DOHH2 (cell line): Measurements from ENCODE around the gene GMEB1.

ENCODE experiments used
- H3F3A ChIP-seq: fragments of 200-600 bp; sonication (generic), shearing (Covaris generic); 2 replicates; pipeline ENCODE4 v1.6.0; 2016; ENCODE audit warnings: antibody characterized with exemption, mild to moderate bottlenecking; ENCODE audit not compliant: control insufficient read depth, insufficient read depth
- H3K27ac ChIP-seq: fragments of 200-600 bp; sonication (generic); 2 replicates; pipeline ENCODE4 v1.5.1; 2014; ENCODE audit warnings: low read depth, mild to moderate bottlenecking, low read length, moderate library complexity
- H3K27me3 ChIP-seq: fragments of 200-600 bp; sonication (generic); 2 replicates; pipeline ENCODE4 v1.6.1; 2014; ENCODE audit warnings: mild to moderate bottlenecking, low read length, mixed read lengths; ENCODE audit not compliant: control insufficient read depth
- H3K36me3 ChIP-seq: fragments of 200-600 bp; sonication (generic); 2 replicates; pipeline ENCODE4 v1.6.1; 2014; ENCODE audit warnings: mild to moderate bottlenecking, low read length, moderate library complexity, mixed read lengths; ENCODE audit not compliant: control insufficient read depth
- H3K4me1 ChIP-seq: fragments of 200-600 bp; sonication (generic); 2 replicates; pipeline ENCODE4 v1.6.1; 2014; ENCODE audit warnings: mild to moderate bottlenecking, low read length, mixed read lengths; ENCODE audit not compliant: control insufficient read depth
- H3K4me2 ChIP-seq: fragments of 200-600 bp; sonication (generic); 2 replicates; pipeline ENCODE4 v1.6.0; 2014; ENCODE audit warnings: mild to moderate bottlenecking, low read length, moderate library complexity
- H3K4me3 ChIP-seq: fragments of 200-600 bp; sonication (generic); 2 replicates; pipeline ENCODE4 v1.5.1; 2014; ENCODE audit warnings: mild to moderate bottlenecking, low read length, mixed read lengths
- H3K79me2 ChIP-seq: fragments of 200-600 bp; sonication (generic); 2 replicates; pipeline ENCODE4 v1.6.1; 2014; ENCODE audit warnings: mild to moderate bottlenecking, low read length, mixed read lengths; ENCODE audit not compliant: control insufficient read depth
- H3K9me2 ChIP-seq: fragments of 200-600 bp; sonication (generic); replicated peaks from 2 replicates; pipeline ENCODE4 v1.6.1; 2014; ENCODE audit warnings: mild to moderate bottlenecking, low read length, mixed read lengths; ENCODE audit not compliant: control insufficient read depth
- H3K9me3 ChIP-seq: fragments of 200-600 bp; sonication (generic); 2 replicates; pipeline ENCODE4 v1.6.1; 2014; ENCODE audit warnings: antibody characterized with exemption, low read length, mixed read lengths; ENCODE audit not compliant: control insufficient read depth, insufficient read depth
- H4K20me1 ChIP-seq: fragments of 200-600 bp; sonication (generic); 2 replicates; pipeline ENCODE4 v1.6.0; 2014; ENCODE audit warnings: low read depth, mild to moderate bottlenecking, antibody characterized with exemption, low read length, moderate library complexity; ENCODE audit not compliant: control insufficient read depth, insufficient read depth
- EZH2phosphoT487 ChIP-seq: fragments of 200-600 bp; sonication (generic); IDR thresholded peaks from 2 replicates; pipeline ENCODE4 v1.6.1; 2017; ENCODE audit warnings: borderline replicate concordance, mild to moderate bottlenecking, antibody characterized with exemption, low read length, moderate library complexity, mixed read lengths
- TF ChIP-seq, protein P1 (sequence below): fragments of 200-600 bp; sonication (generic); IDR thresholded peaks from one replicate; pipeline ENCODE4 v1.5.1; 2014; ENCODE audit warnings: antibody characterized with exemption, mild to moderate bottlenecking, low read depth, low read length; ENCODE audit not compliant: poor library complexity, severe bottlenecking

GMEB1 gene, protein sequence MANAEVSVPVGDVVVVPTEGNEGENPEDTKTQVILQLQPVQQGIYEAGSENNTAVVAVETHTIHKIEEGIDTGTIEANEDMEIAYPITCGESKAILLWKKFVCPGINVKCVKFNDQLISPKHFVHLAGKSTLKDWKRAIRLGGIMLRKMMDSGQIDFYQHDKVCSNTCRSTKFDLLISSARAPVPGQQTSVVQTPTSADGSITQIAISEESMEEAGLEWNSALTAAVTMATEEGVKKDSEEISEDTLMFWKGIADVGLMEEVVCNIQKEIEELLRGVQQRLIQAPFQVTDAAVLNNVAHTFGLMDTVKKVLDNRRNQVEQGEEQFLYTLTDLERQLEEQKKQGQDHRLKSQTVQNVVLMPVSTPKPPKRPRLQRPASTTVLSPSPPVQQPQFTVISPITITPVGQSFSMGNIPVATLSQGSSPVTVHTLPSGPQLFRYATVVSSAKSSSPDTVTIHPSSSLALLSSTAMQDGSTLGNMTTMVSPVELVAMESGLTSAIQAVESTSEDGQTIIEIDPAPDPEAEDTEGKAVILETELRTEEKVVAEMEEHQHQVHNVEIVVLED

DNA sequence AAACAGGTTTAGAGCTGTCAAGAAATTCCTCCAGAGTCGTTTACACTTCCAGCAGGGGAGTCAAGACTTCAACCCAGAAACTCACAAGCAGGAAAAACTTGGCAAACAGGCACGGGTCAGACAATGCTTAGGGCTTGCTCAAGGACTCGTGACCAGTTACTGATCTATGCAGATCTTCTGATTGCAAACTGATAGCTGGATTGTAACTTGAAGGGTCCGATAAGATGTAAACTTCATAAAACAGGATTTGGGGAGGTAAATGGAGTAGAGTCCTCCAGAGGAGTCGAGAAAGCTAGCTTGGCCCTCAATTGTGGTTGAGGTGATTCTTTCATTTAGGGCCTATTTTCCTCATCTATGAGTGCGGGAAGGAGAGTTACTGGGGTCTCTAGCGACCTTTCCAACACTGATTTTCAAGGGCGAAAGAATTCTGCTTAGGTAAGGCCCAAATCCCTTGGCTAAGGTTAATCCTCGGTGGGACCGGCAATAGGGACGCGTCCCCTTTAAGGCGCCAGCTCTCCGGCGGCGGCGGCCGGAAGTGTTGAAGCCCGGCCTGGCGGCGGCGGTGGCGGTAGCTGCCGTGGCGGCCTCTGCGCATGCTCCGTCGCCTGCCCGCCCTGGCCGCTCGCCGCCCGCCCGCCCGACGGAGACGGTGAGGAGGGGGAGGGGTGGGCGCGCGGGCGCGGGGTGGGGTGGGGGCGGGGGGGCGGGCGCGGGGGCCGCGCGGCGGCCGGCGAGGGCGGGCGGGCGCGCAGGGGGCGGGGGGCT, at the start of gene GMEB1:
GMEB1 (plus strand) TSS at position 594 of the 765 bp plus-strand sequence. CDS start 14,829 bp downstream, outside the sequence.
- Histone ChIP-seq H3K4me2 (peak within 1 kb of the TSS; percentile 75), H3K4me3 (peak within 1 kb of the TSS; percentile 83)
- TF ChIP-seq EZH2phosphoT487, result no peak
- TF ChIP-seq, protein P1, sequence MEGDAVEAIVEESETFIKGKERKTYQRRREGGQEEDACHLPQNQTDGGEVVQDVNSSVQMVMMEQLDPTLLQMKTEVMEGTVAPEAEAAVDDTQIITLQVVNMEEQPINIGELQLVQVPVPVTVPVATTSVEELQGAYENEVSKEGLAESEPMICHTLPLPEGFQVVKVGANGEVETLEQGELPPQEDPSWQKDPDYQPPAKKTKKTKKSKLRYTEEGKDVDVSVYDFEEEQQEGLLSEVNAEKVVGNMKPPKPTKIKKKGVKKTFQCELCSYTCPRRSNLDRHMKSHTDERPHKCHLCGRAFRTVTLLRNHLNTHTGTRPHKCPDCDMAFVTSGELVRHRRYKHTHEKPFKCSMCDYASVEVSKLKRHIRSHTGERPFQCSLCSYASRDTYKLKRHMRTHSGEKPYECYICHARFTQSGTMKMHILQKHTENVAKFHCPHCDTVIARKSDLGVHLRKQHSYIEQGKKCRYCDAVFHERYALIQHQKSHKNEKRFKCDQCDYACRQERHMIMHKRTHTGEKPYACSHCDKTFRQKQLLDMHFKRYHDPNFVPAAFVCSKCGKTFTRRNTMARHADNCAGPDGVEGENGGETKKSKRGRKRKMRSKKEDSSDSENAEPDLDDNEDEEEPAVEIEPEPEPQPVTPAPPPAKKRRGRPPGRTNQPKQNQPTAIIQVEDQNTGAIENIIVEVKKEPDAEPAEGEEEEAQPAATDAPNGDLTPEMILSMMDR, result no peak

DNA sequence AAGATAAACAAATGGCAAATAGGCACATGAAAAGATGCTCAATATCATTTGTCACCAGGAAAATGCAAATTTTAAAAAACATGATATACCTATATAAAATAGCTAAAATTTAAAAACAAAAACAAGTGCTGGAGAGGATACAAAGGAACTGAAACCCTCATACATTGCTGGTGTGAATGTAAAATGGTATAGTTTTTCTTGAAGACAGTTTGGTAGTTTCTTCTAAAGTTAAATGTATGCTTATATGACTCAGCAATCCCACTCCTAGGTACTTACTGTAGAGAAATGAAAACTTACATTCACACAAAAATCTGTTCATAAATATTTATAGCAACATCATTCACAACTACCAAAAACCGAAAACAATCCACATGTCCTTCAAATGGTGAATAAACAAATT, 36.9 kb upstream of the GMEB1 start:
- Histone ChIP-seq H3K9me2 (no peaks in the 10 kb centered on the region), H3K4me2 (no peak overlapping the region)
- TF ChIP-seq, protein P1, result no peak
- no peak for TF ChIP-seq EZH2phosphoT487

More for the DNA sequence above, at the start of gene GMEB1:
- Histone ChIP-seq H3K4me1 (peaks cover 18% of the 10 kb centered on the region), H3F3A (peaks cover 14% of the 10 kb centered on the region), H4K20me1 (no peaks in the 10 kb centered on the region), H3K9me3 (no peaks in the 10 kb centered on the region), H3K36me3 (peaks cover 7% of the 10 kb centered on the region), H3K79me2 (peaks cover 46% of the 10 kb centered on the region), H3K27me3 (no peaks in the 10 kb centered on the region), H3K27ac (peak within 1 kb of the TSS; percentile 96), H3K9me2 (no peaks in the 10 kb centered on the region)

DNA sequence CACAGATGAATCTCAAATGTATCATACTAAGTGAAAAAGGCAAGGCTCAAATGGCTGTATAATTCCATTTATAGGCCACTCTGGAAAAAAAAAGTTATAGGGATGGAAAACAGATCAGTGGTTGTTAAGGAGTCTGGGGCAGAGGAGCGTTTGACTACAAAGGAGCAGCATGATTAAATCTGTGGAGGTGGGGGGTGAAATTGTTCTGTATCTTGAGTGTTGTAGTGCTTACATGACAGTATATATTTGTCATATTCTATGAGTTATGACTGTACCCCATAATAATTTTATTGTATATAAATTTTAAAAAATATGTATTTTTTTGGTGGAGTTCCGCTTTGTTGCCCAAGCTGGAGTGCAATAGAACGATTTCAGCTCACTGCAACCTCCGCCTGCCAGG, 36.0 kb upstream of the GMEB1 start:
- Histone ChIP-seq H3K36me3 (peaks cover 3% of the 10 kb centered on the region; the same call in 1 of the 2 replicates), H3K4me2 (no peak overlapping the region), H3K27me3 (no peaks in the 10 kb centered on the region), H3K9me3 (no peaks in the 10 kb centered on the region), H4K20me1 (no peaks in the 10 kb centered on the region), H3K79me2 (peaks cover 23% of the 10 kb centered on the region), H3K9me2 (no peaks in the 10 kb centered on the region), H3F3A (0 out of 2 replicates have a peak, but pooled peaks cover 2% of the 10 kb centered on the region), H3K27ac (no peak overlapping the region), H3K4me1 (no peaks in the 10 kb centered on the region), H3K4me3 (no peak overlapping the region)
- TF ChIP-seq, protein P1, result no peak
- no peak for TF ChIP-seq EZH2phosphoT487

More for the DNA sequence above, 36.9 kb upstream of the GMEB1 start:
- Histone ChIP-seq H3K4me3 (no peak overlapping the region), H3K9me3 (no peaks in the 10 kb centered on the region), H3K27ac (no peak overlapping the region), H3F3A (0 out of 2 replicates have a peak, but pooled peaks cover 2% of the 10 kb centered on the region), H3K79me2 (peaks cover 19% of the 10 kb centered on the region), H3K27me3 (no peaks in the 10 kb centered on the region), H4K20me1 (no peaks in the 10 kb centered on the region), H3K36me3 (peaks cover 3% of the 10 kb centered on the region; the same call in 1 of the 2 replicates), H3K4me1 (no peaks in the 10 kb centered on the region)
